Measurements from ENCODE around the gene CEP170B. TPM values are rescaled to one million over a fixed set of nuclear protein-coding genes. Genes with fewer than 3 reads are reported as not detected.
"Not testable (repeated sequence)": the region's sequence is repeated elsewhere in the genome, so short reads cannot be mapped to it uniquely, and the experiment has no call there.

CEP170B gene
- total RNA-seq, 2 experiments from 2014 or later, result 3.0 TPM

DNA sequence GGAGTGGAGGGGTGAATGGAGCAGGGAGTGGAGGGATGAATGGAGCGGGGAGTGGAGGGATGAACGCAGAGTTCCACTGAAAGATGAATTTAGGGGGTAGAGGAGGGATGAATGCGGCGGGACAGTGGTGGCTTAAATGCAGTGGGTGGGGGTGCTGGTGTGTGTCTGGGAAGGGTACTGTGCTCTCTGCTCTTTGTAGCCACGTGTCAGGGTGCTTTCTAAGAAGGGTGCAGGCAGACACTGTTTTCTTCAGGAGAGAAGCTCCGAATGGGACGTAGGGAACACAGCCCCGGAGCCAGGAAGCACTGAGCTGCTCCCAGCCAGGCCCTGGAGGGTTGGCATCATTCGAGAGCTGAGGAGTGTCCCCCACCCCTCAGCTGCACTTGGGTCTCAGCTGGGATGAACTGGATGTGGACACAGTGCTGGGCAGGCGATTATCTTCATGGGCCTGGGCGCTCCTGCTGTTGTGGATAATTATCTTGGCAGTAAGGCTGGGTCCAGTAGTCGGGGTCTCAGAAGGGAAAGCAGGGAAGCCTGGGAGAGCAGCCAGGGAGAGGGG, 9.5 kb upstream of the CEP170B start:
- Mint-ChIP-seq H3K27ac (no peak overlapping the region), H3K27me3 (peaks cover 7% of the 10 kb centered on the region), H3K4me1 (no peaks in the 10 kb centered on the region), H3K4me3 (no peak overlapping the region), H3K36me3 (ENCODE audit: low read depth) (no peaks in the 10 kb centered on the region), H3K9me3 (no peaks in the 10 kb centered on the region)
- POLR2A ChIA-PET, result no interaction called here
- DNase-seq, result no peak
- CTCF ChIA-PET, result no interaction called here

DNA sequence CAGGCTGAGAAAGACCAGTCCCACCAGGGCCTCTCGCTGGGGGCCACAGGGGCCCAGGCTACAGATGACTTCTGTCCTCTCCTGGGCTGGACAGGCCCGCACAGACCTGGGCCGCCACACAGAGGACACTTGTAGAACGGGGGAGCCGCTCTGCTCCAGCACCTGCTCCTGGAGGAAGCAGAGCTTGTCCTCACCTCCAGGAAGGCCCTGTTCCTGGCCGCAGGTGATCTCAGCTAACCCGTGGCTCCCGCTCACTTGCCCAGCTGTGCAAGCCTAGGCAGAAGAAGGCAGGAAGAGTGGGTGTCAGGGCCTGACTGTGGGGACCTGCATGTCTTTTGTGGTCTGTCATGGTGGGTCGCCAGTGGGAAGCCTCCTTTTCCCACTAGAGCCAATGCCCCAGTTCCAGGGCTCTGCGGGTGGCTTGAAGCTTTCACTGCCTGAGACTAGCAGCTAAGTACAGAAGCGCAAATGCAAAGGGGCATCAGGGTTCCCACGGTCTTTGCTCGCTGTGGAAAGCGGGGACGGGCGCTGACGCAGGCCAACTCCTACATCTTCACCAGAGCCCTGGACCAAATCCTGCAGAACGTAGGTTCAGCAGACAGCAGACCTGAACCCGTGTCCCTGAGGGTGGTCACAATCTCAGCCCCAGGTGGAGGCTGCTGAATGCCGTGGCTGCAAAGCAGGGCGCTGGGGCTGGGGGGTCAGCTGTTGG, 8.8 kb upstream of the CEP170B start:
- H3K27ac Mint-ChIP-seq, result no peak overlapping the region
- H3K9me3 Mint-ChIP-seq, result no peaks in the 10 kb centered on the region
- no peaks in the 10 kb centered on the region for H3K36me3 Mint-ChIP-seq (ENCODE audit: low read depth)
- peaks cover 7% of the 10 kb centered on the region for H3K27me3 Mint-ChIP-seq
- DNase-seq, result no peak
- no peaks in the 10 kb centered on the region for H3K4me1 Mint-ChIP-seq
- POLR2A ChIA-PET, result no interaction called here
- H3K4me3 Mint-ChIP-seq, result no peak overlapping the region
- CTCF ChIA-PET, result no interaction called here

DNA sequence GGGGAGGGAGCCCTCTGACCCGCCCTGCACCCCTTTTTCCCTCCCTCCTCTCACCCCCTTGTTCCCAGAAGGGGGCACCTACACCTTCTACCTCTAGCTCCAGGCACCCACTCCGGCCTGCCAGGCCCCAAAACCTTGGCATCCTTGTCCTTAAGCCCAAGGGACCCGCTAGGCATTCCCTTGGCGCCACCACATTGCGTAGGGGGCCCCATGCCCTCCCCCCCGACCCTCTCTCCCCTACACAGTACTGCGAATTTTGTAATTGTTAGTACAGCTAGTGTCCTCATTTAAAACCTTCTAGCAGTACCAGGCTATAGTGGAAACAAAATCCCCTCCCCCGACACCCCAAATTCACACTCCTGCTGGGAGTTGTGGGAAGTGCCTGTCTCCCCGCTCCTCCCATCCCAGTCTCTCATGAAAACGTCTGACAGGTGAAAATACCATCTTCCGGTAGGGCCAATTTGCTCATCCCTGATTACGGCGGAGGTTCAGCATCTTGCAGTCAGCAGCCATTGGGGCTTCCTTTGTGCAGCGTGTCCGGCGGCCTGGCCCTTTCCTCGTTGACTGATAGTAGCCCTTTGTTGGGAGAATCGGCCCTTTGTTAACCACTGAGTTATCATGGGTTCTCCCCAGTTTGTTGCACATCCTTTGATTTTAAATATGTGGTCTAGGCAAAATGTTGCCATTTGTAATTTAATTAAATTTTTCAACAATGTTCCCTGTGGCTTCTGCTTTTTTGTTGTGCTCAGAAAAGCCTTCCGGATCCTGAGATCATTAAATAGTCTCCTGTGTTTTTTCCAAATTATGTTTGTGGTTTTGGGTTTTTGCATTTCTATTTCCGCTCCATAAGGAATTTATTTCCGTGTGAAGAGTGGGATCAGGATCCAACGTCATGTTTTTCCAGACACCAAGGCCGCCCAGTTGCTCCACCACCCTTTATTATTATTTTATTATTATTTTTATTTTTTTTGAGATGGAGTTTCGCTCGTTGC, 7.9 kb upstream of the CEP170B start:
- Mint-ChIP-seq H3K27ac (no peak overlapping the region), H3K27me3 (peaks cover 7% of the 10 kb centered on the region), H3K4me3 (no peak overlapping the region), H3K9me3 (no peaks in the 10 kb centered on the region), H3K4me1 (no peaks in the 10 kb centered on the region), H3K36me3 (ENCODE audit: low read depth) (no peaks in the 10 kb centered on the region)
- CTCF ChIA-PET, result no interaction called here
- POLR2A ChIA-PET, result no interaction called here
- DNase-seq, result no peak

DNA sequence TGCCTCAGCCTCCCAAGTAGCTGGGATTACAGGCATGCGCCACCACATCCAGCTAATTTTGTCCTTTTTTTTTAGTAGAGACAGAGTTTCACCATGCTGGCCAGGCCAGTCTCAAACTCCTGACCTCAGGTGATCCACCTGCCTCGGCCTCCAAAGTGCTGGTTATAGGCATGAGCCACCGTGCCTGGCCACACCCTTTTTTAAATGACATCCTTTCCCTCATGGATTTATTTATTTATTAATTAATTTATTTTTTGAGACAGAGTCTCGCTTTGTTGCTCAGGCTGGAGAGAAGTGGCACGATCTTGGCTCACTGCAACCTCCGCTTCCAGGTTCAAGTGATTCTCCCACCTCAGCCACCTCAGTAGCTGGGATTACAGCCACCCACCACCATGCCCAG, 7.1 kb upstream of the CEP170B start:
- H3K36me3 Mint-ChIP-seq (ENCODE audit: low read depth); CTCF ChIA-PET; H3K4me1 Mint-ChIP-seq; H3K9me3 Mint-ChIP-seq; DNase-seq; H3K27me3 Mint-ChIP-seq; POLR2A ChIA-PET; H3K27ac Mint-ChIP-seq; H3K4me3 Mint-ChIP-seq: not testable (repeated sequence)

DNA sequence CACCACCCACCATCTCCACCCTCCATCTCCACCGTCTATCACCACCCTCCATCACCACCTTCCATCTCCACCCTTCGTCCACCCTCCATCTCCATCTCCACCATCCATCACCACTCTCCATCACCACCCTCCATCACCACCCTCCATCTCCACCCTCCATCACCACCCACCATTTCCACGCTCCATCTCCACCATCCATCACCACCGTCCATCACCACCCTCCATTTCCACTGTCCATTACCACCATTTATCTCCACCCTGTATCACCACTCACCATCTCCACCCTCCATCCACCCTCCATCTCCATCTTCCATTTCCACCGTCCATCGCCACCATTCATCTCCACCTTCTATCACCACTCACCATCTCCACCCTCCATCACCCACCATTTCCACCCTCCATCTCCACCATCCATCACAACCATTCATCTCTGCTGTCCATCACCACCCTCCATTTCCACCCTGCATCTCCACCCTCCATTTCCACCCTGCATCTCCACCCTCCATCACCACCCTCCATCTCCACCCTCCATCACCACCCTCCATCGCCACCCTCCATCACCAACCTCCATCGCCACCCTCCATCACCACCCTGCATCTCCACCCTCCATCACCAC, 6.1 kb upstream of the CEP170B start:
- no peaks in the 10 kb centered on the region for H3K9me3 Mint-ChIP-seq
- ChIA-PET CTCF (no interaction called here), POLR2A (no interaction called here)
- DNase-seq, result no peak
- H3K36me3 Mint-ChIP-seq (ENCODE audit: low read depth), result no peaks in the 10 kb centered on the region
- no peak overlapping the region for H3K4me3 Mint-ChIP-seq
- H3K27ac Mint-ChIP-seq, result no peak overlapping the region
- H3K4me1 Mint-ChIP-seq, result no peaks in the 10 kb centered on the region
- peaks cover 12% of the 10 kb centered on the region for H3K27me3 Mint-ChIP-seq

DNA sequence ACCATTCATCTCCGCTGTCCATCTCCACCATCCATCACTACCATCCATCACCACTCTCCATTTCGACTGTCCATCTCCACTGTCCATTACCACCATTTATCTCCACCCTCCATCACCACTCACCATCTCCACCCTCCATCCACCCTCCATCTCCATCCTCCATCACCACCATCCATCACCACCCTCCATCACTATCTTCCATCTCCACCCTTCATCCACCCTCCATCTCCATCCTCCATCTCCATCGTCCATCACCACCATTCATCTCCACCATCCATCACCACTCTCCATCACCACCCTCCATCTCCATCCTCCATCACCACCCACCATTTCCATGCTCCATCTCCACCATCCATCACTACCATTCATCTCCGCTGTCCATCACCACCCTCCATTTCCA, 5.2 kb upstream of the CEP170B start:
- no peak for DNase-seq
- CTCF ChIA-PET, result no interaction called here
- peaks cover 6% of the 10 kb centered on the region for H3K4me1 Mint-ChIP-seq

DNA sequence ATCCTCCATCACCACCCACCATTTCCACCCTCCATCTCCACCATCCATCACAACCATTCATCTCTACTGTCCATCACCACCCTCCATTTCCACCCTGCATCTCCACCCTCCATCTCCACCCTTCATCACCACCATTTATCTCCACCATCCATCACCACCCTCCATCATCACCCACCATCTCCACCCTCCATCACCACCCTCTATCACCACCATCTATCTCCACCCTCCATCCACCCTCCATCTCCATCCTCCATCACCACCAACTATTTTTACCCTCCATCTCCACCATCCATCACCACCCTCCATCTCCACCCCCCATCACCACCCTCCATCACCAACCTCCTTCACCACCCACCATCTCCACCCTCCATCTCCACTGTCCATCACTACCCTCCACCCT, 4.7 kb upstream of the CEP170B start:
- CTCF ChIA-PET, result no interaction called here
- H3K27ac Mint-ChIP-seq, result no peak overlapping the region

More for the DNA sequence above, 5.2 kb upstream of the CEP170B start:
- Mint-ChIP-seq H3K27ac (no peak overlapping the region), H3K27me3 (peaks cover 18% of the 10 kb centered on the region), H3K36me3 (ENCODE audit: low read depth) (no peaks in the 10 kb centered on the region), H3K9me3 (no peaks in the 10 kb centered on the region), H3K4me3 (no peak overlapping the region)
- POLR2A ChIA-PET, result no interaction called here

DNA sequence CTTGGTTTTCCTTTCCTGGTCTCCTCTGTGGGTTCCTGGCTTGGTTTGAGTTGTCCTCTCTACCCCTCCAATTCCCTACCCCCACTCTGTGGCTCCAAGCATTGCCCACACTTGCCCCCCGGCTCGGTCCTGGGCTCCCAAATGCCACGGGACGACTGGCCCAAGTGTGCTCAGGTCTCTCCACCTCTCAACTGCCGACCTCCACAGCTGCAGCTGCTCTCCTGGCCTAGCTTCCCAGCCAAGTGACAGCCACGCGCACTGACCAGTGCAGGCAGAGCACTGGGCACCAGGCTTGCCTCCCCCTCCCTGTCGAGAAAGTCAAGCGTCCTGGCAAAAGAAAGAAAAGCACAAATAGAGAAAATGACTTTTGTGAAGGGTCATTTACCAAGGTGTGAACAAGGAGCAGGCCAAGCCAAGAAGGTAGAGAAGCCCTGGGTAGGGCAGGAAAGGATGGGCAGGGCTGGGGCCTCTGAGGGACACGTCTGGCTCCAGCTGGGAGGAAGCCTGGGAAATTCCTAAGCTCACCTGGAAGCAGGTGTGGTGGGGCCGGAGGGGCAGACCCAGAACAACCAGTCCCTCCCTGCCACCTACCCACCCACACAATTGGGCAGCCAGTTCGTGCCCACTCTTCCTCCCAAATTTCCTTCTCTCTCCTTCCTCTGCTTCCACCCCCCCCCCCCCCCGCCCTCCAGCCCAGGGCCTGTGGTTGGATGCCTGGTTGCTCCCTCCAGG, 1.8 kb upstream of the CEP170B start:
- Mint-ChIP-seq H3K36me3 (ENCODE audit: low read depth) (no peaks in the 10 kb centered on the region), H3K27ac (no peak overlapping the region), H3K4me3 (no peak overlapping the region), H3K4me1 (peaks cover 12% of the 10 kb centered on the region), H3K9me3 (no peaks in the 10 kb centered on the region), H3K27me3 (peaks cover 27% of the 10 kb centered on the region)
- no peak for DNase-seq
- POLR2A ChIA-PET, result no interaction called here
- CTCF ChIA-PET, result interaction anchor here (1.5 kb wide), 1 partner anchor 37 kb away, joined by 5 read pairs; no protein-coding TSS in a partner anchor

More for the DNA sequence above, 4.7 kb upstream of the CEP170B start:
- POLR2A ChIA-PET, result no interaction called here
- Mint-ChIP-seq H3K4me3 (no peak overlapping the region), H3K27me3 (peaks cover 18% of the 10 kb centered on the region), H3K36me3 (ENCODE audit: low read depth) (no peaks in the 10 kb centered on the region), H3K4me1 (peaks cover 6% of the 10 kb centered on the region), H3K9me3 (no peaks in the 10 kb centered on the region)
- DNase-seq, result no peak

DNA sequence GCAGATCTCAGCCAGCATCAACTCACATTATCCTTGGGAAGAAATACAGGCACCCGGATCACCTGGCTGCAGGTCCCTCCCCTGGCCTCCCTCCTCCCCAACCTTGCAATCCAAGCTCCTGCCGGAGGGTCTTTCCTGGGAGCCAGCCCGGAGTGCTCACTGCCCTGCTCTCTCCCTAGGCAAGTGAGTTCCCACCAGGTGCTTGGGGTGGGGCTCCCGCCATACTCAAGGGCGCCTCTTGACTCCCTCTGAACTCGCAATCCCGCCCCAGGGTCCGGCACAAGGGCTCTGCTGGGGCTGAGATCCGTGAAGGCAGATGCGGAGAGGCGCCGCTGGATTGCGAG, 1.2 kb upstream of the CEP170B start:
- no peaks in the 10 kb centered on the region for H3K9me3 Mint-ChIP-seq
- DNase-seq, result no peak
- H3K27me3 Mint-ChIP-seq, result peaks cover 27% of the 10 kb centered on the region
- no peak overlapping the region for H3K4me3 Mint-ChIP-seq
- no peak overlapping the region for H3K27ac Mint-ChIP-seq
- CTCF ChIA-PET, result interaction anchor here (1.5 kb wide), 1 partner anchor 37 kb away, joined by 5 read pairs; no protein-coding TSS in a partner anchor
- H3K36me3 Mint-ChIP-seq (ENCODE audit: low read depth), result no peaks in the 10 kb centered on the region
- POLR2A ChIA-PET, result no interaction called here
- peaks cover 12% of the 10 kb centered on the region for H3K4me1 Mint-ChIP-seq

DNA sequence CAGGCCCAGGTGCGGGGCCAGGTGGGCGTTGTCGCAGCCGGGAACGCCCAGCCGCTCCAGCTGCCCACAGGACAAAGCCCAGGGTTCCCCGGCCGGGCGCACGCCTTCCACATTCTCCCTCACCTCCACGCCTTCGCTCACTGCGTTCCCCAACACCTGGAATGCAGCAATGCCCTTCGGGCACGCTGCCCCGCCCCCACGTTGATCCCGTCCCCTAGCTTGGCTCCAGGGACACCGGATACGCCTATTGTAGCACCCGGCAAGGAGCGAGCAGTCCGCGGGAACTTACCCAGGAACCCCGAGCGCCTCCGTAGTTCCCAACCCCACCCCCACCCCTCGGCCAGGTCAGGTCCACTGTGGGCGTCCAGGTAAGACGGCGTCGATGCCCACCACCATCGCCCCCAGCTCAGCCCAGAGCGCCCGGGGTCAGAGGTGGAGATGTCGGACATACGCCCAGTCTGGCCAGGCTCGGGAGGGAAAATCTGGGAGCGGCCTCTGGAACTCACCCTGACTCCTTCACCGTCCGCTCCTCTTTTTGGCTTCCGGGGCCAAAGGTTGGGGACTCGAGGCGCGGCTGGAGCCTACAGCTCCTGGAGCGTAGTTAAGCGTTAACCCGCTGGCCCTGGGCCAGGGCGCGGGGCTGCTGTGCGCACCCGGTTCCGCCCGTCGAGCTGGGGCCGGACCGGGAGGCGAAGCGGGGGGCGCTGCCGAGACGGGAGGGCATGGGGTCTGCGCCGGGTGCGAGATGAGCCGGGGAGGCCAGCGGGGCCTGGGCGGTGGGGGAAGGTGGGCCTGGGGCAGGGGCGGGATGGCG, 594 bp upstream of the CEP170B start:
- Mint-ChIP-seq H3K9me3 (no peaks in the 10 kb centered on the region), H3K36me3 (ENCODE audit: low read depth) (no peaks in the 10 kb centered on the region), H3K4me3 (peak overlapping the region; percentile 34), H3K4me1 (peaks cover 12% of the 10 kb centered on the region), H3K27ac (no peak overlapping the region), H3K27me3 (peaks cover 27% of the 10 kb centered on the region)
- ChIA-PET CTCF (interaction anchor here (1.5 kb wide), 1 partner anchor 38 kb away, joined by 5 read pairs; no protein-coding TSS in a partner anchor), POLR2A (no interaction called here)
- DNase-seq, result no peak

DNA sequence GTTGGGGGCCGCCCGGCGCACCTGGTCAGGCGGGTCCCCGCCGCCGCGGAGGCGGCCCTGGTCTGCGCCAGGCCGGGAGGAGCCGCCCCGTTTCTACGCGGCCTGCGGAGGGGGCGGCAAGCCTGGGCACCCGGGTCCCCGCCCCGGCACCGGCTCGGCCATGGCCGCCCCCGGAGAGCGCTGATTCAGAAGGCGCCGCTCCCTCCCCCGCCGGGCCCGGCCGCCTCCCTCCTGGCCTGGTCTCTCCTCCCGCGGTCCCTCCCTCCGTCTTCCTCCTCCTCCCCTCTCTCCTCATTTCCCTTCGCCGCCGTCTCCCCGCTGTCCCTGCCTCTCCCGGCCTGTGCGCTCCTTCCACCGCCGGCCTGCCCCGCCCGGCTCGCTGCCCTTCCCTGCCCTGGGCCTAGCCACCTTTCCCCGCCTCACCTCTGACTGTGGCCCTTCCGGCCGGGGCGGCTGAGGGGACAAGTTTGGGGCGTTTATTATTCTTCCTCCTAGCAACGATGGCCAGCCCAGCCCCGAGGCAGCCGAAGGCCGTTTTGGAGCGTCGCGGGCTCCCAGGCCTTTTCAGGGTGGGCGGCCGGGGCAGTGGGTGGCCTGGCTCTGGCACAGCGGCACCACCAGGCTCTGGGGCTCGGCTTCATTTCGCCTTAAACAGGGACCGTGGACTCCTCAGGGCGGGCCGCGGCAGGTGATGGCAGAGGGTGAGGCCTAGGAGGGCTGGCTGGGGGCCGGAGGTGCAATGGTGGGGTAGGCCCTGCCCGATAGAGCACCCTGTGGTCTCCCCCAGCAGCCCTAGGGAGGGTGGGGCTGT, 768 bp downstream of the CEP170B start:
- peak overlapping the region; percentile 41 for H3K27ac Mint-ChIP-seq
- H3K27me3 Mint-ChIP-seq, result peaks cover 27% of the 10 kb centered on the region
- DNase-seq, result peak; percentile 21
- H3K36me3 Mint-ChIP-seq (ENCODE audit: low read depth), result no peaks in the 10 kb centered on the region
- peaks cover 12% of the 10 kb centered on the region for H3K4me1 Mint-ChIP-seq
- no peaks in the 10 kb centered on the region for H3K9me3 Mint-ChIP-seq
- ChIA-PET CTCF (no interaction called here), POLR2A (no interaction called here)
- peak overlapping the region; percentile 58 for H3K4me3 Mint-ChIP-seq

All from activated CD4-positive, alpha-beta T cell treated with anti-CD3 and anti-CD28 coated beads, Interleukin-2, amount 10 ng/mL, durations not matched to agents 7 days and 5 days (primary cell).